Rectal smooth muscle tissue (tissue), 1 donor: Measurements from ENCODE around the gene AKAP14.
"Not testable (repeated sequence)": the region's sequence is repeated elsewhere in the genome, so short reads cannot be mapped to it uniquely, and the experiment has no call there.

ENCODE experiments used
- H3K27ac ChIP-seq: one replicate; pipeline ENCODE4 v1.7.0; 2013; ENCODE audit warnings: low read depth, low read length, inconsistent platforms
- H3K27me3 ChIP-seq: one replicate; pipeline ENCODE4 v1.7.0; 2013; ENCODE audit warnings: low read length; ENCODE audit not compliant: control insufficient read depth, insufficient read depth
- H3K36me3 ChIP-seq: one replicate; pipeline ENCODE4 v1.7.0; 2013; ENCODE audit warnings: low read length; ENCODE audit not compliant: control insufficient read depth, insufficient read depth
- H3K4me1 ChIP-seq: one replicate; pipeline ENCODE4 v1.7.0; 2013; ENCODE audit warnings: low read length; ENCODE audit not compliant: control insufficient read depth, insufficient read depth
- H3K4me3 ChIP-seq: one replicate; pipeline ENCODE4 v1.7.0; 2013; ENCODE audit warnings: low read length
- H3K9ac ChIP-seq: one replicate; pipeline ENCODE4 v1.7.0; 2013; ENCODE audit warnings: low read length

AKAP14 gene

DNA sequence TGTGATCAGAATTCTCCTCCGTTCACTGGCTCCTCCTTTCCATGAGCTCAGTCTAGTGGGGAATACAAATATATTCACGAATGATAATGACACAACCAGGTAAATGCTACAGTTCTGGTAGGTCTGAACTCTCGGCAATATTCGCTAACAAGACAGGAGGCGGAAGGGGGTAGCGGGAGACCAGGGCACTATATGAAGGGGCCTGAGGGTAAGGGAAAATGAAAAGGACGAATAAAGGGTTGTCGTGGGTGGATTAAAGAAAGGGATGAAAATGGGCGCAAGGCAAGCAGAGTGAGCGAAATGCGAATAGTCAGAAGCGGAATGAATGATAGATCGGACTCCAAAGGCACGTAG, 47.1 kb downstream of the AKAP14 start:
- H3K36me3 ChIP-seq = no peaks in the 10 kb centered on the region
- H3K4me1 ChIP-seq = no peaks in the 10 kb centered on the region
- peak overlapping the region; percentile 74 for H3K4me3 ChIP-seq
- no peaks in the 10 kb centered on the region for H3K27me3 ChIP-seq
- H3K27ac ChIP-seq = peak overlapping the region; percentile 87
- peak overlapping the region; percentile 87 for H3K9ac ChIP-seq

DNA sequence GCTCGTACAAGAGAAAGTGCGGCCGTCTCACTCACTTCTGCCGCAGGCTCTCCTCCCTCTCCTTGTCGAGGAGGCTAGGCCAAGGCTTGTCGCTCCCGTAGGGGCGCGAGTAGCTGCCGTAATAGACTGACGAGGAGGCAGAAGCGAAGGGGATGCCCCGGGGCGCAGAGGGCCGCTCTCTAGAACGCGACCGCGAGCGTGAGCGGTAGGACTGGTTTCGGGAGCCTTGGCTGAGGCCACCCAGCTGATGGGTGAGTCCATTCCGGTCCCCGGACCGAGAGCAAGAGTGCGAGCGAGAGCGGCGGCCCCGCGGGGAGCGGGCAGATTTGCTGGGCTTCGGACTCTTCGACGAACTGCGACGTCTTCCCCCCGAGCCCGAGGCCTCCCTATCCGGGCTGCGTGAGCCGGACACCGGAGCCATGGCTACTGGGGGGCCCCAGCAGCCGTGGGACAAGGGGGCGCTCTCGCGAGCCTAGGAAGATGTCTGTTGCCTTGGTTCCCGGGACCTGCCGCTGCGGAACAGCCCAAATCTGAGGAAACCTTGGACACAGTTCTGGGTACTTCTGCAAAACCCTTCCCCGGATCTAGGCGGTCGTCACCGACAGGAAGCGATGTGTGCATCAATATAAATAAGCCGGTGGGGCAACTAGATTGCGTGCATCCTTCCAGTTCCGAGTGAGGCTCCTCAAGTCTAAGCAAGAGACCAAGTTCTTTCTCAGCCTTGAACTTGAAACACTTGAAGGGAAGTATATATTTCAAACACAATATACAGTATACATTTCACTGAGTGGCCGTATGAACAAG, 47.7 kb downstream of the AKAP14 start, which contains the start of gene NKAP:
Gene NKAP (minus strand): TSS at position 567 of the 804 bp plus-strand sequence. CDS start 146 bp downstream, at position 421.
- H3K27me3 ChIP-seq = no peaks in the 10 kb centered on the region
- no peaks in the 10 kb centered on the region for H3K36me3 ChIP-seq
- H3K4me1 ChIP-seq = no peaks in the 10 kb centered on the region
- H3K9ac ChIP-seq = peak within 1 kb of the TSS; percentile 87
- H3K4me3 ChIP-seq = peak within 1 kb of the TSS; percentile 74
- H3K27ac ChIP-seq = peak within 1 kb of the TSS; percentile 87

DNA sequence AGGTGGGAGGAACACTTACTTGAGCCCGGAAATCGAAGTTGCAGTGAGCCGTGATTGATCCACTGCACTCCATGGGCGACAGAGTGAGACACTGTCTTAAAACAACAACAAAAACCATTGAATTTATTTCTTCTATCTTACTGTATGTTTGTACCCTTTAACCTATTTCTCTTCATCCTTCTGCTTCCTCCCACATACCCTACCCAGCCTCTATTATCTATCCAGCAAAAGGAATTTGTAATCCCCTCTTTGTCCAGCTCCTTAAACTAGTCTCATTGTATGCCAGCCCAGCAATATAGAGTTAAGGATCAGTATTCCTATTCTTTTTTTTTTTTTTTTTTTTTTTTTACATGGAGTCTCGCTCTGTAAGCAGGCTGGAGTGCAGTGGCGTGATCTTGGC, 49.8 kb downstream of the AKAP14 start:
- H3K9ac ChIP-seq = no peak overlapping the region
- no peak overlapping the region for H3K4me3 ChIP-seq
- H3K36me3 ChIP-seq = no peaks in the 10 kb centered on the region
- no peak overlapping the region for H3K27ac ChIP-seq
- H3K27me3 ChIP-seq = no peaks in the 10 kb centered on the region
- H3K4me1 ChIP-seq = no peaks in the 10 kb centered on the region

DNA sequence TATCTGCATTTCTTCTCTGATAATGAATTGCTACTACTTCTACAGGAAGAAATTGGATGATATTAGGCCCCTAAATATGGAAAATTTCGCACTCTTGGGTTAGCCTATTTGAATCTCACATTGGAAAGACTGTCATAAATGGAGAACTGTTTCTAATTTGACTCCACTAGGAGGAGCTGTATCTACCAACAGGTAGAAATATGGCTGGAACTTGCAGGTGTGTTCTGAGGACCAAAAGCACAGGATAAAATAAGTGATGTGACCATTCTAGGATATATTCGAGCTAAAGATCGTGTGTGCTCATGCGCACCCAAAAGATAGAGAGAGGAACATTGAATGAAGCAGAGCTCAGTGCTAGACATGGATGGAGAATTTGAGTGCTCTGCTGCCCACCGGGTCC, 52.7 kb downstream of the AKAP14 start:
- H3K4me3 ChIP-seq = no peak overlapping the region
- no peak overlapping the region for H3K9ac ChIP-seq
- H3K4me1 ChIP-seq = no peaks in the 10 kb centered on the region
- no peak overlapping the region for H3K27ac ChIP-seq
- H3K36me3 ChIP-seq = no peaks in the 10 kb centered on the region
- H3K27me3 ChIP-seq = no peaks in the 10 kb centered on the region

DNA sequence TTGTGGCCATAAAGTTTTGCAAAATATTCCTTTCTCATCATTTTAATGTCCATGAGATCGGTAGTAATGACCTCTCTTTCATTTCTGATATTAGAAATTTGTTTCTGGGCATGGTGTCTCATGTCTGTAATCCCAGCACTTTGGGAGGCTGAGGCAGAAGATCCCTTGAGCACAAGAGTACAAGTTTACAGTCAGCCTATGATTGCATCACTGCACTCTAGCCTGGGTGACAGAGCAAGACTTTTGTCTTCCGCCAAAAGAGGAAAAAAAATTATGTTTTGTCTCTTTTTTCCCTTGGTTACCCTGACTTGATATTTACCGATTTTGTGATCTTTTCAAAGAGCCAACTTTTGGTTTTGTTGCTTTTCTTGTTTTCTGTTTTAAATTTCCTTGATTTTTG, 58.7 kb downstream of the AKAP14 start:
- H3K27ac ChIP-seq = no peak overlapping the region
- no peak overlapping the region for H3K9ac ChIP-seq
- H3K27me3 ChIP-seq = no peaks in the 10 kb centered on the region
- no peaks in the 10 kb centered on the region for H3K36me3 ChIP-seq
- no peak overlapping the region for H3K4me3 ChIP-seq
- no peaks in the 10 kb centered on the region for H3K4me1 ChIP-seq

DNA sequence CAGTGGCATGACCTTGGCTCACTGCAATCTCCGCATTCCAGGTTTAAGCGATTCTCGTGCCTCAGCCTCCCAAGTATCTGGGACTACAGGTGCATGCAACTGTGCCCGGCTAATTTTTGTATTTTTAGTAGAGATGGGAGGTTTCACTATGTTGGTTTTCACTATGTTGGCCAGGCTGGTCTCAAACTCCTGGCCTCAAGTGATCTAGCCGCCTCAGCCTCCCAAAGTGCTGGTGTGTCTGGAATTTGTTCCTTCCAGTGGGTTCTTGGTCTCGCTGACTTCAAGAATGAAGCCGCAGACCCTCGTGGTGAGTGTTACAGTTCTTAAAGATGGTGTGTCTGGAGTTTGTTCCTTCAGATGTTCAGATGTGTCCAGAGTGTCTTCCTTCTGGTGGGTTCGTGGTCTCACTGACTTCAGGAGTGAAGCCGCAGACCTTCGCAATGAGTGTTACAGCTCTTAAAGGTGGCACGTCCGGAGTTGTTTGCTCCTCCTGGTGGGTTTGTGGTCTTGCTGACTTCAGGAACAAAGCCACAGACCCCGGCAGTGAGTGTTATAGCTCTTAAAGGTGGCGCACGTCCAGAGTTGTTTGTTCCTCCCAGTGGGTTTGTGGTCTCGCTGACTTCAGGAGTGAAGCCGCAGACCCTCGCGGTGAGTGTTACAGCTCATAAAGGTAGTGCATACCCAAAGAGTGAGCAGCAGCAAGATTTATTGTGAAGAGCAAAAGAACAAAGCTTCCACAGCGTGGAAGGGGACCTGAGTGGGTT, 60.3 kb downstream of the AKAP14 start:
- H3K9ac ChIP-seq, H3K4me1 ChIP-seq, H3K27me3 ChIP-seq, H3K27ac ChIP-seq, H3K36me3 ChIP-seq, H3K4me3 ChIP-seq: not testable (repeated sequence)

DNA sequence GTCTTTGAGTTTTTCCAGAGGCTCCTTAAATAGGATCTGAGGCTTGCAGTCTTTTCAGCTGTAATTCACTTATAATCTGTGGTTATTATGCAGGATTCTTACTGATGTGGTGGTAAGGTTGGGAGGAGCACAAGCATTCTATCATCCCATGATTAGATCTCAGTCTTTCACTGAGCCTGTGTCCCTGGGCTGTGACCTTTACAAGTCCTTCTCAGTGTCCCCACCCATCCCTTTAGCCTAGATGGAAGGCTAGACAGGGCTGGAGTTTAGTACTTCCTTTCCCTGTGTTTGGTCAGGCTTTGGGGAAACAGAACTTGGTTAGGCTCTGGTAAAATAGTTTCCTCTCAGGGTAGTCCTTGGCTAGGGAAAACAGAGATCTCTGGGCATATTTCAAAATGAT, 64.9 kb downstream of the AKAP14 start:
- Histone ChIP-seq H3K4me1 (no peaks in the 10 kb centered on the region), H3K27ac (no peak overlapping the region), H3K36me3 (no peaks in the 10 kb centered on the region), H3K4me3 (no peak overlapping the region), H3K9ac (no peak overlapping the region), H3K27me3 (no peaks in the 10 kb centered on the region)

DNA sequence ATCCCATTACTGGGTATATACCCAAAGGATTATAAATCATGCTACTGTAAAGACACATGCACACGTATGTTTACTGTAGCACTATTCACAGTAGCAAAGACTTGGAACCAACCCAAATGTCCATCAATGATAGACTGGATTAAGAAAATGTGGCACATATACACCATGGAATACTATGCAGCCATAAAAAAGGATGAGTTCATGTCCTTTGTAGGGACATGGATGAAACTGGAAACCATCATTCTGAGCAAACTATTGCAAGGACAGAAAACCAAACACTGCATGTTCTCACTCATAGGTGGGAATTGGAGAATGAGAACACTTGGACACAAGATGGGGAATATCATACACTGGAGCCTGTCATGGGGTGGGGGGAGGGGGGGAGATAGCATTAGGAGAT, 71.1 kb downstream of the AKAP14 start:
- H3K27me3 ChIP-seq, H3K4me1 ChIP-seq, H3K36me3 ChIP-seq, H3K9ac ChIP-seq, H3K27ac ChIP-seq, H3K4me3 ChIP-seq: not testable (repeated sequence)
